NCI-H1694 (cell line): ENCODE measurements around the gene AVL9.
"Not testable (repeated sequence)": the region's sequence is repeated elsewhere in the genome, so short reads cannot be mapped to it uniquely, and the experiment has no call there.

ENCODE experiments used
- DNase-seq: peaks from one replicate; lab custom pipeline; 2025; lab: John Stamatoyannopoulos, UW

AVL9 gene

DNA sequence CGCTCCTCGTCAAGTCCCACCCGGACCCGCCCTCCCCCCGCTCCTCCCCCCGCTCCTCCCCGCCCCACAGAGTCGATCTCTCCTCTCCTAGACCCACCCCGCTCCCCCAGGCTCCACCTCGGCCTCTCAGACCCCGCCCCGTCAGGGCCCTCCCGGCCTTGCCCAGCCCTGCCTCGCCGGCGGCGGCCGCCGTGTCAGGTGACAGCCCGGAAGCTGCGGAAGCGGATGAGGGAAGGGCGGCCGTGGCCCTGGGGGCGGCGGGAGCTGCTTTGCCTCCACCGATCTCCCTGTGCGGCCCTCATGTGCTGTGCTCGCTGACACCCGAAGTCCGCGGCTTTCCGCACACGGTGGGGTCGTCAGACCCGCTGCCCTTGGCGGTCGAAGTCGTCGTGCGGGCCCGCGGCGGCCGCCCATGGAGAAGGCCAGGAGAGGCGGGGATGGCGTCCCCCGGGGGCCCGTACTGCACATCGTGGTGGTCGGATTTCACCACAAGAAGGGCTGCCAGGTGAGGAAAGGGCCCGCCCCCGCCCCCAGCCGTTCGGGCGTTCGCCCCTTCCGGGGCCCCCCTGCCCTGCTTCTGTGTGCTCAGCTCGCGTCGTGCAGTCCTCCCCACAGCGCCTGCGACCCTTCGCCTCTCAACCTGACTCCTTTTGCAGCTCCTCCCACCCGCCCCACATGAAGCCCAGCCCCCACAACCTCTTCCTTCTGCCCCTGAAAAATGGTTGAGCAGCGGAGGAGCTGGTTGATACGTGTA lies at the start of gene AVL9:
TSS of gene AVL9 (plus strand) at position 192 of the 754 bp plus-strand sequence. CDS start at position 413, 221 bp downstream.
- peak; percentile 89 for DNase-seq

DNA sequence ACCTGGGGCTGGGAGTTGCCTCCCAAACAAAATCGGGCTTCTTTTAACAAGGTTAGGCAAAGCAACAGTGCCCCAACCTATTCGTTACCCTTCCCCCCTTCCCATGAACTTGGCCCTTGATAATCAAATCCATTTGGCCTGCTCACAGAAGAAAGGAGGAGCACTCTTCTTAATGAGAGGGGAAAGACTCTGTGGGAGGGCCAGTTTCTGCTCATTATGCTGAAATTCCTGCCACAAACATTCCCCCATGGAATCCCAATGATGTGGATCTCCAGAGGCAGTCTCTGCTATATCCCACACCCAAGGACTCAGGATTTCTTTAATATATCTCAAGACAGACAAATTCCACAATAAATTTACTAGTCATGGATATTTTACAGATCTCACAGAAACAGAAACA lies 48.1 kb upstream of the AVL9 start:
- no peak for DNase-seq

DNA sequence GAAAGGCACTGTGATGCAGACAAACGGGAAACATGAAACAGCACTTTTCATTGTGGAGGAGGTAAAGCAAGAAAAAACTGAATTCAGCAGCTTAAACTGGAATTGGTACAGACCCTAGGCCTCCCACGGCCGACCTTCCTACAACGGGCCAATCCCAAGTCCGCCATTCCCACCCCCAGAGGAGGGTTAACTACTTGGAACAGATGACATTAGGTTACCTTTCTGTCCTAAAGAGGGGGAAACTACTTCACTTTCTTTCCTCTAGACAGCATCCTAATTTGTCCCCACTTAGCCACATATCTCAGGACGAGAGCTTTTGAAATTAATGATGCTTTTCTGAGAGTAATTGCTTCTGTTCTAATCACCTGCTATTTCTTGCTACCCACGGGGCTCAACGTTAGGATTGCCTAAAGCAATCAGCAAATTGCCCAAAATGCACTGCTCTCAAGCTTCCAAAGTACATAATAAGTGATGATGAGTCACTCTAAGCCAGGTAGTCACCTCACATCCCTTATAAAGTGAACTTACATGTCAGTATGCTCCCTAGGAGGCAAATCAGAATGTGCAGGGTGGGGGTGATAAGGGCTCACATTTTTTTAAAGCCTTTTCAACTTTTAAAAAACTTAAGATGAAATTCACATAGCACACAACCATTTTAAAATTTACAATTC lies 41.8 kb upstream of the AVL9 start:
- DNase-seq = no peak

DNA sequence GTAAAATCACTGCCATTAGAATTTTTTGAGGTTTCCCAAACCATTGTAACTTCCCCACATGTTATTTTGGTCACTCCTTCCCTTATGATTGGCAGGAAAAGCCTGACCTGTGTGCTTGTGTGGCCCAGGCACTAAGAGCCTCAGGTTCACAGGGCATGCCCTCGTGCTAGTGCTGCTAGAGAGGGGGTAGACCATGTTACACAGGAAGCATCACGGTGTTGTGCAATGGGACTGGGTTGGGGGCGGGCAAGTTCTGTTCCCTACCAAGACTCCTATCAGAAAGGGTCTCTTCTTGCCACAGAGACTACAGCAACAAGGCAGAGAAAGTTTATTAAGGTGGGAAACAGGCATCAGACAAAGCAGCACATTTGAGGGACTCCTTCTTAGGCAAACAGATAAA lies 37.3 kb upstream of the AVL9 start:
- DNase-seq = no peak

DNA sequence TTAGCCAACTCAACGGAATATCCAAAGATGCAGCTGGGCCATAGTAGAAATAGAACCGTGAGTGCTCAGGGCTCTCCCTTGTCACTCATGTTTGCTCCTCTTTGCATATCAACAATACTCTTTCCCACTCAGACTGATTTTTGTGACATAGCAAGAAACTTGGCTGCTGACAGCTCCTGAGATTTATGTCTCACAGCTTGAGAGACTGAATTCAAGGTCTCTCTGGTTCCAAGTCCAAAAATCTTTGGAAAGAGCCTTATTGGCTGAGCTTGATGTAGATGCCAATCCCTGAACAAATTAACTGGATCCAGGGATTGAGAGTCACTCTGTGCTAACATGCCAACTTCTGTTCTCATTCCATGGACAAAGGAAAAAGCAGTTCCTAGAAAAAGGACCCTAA lies 35.5 kb upstream of the AVL9 start:
- no peak for DNase-seq

DNA sequence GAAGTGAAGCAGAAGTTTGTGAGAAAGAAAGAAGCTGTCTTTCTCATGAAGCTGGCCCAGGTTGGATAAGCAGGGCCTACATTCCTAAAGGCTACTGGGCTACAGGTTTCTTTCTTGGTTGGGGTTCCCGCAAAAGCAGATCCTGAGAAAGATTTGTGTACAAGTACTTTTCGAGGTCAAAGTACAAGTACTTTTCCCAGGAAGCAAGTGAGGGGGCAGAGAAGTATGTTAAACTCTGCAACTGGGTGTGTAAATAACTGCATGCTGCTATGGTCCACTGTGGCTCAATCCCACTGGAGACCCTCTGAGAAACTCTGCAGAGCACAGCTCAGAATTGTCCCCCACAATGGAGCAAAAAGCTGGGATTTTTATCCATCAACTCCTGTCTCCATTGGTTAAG lies 33.8 kb upstream of the AVL9 start:
- DNase-seq = no peak

DNA sequence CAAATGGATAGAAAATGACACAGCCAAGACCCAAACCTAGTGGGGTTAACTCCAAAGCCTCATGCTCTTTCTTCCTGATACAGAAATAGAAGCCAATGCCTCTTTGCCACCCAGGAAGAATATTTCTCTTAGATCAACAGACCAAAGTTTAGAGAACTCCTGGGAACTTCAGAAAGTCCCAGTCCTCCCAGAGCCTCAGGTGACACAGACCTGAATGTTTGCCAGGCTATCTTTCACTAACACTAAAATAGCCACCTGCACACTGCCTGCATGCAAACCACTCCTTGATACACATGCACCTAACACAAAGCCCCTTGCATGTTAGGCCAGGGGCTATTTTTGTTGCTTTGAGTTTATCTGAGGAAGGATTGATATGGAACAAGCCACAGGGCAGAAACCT lies 32.8 kb upstream of the AVL9 start:
- no peak for DNase-seq

DNA sequence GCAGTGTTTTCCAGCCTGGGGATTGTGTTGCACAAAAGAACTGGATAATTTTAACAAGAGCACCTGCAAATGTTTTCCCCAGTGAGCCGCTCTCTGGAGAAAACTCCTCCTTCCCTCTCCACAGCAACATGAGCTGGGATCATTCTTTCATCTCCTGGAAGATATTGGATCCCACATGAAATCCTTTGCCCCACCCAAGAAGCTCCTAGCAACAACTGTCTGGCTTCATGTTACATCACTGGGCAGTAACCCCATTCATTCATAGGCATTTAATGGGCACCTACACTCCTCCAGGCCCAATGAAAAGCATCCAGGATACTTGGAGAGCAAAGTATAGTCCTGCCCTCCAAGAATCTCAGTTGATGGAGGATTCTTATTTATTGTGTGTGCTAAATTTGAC lies 32.3 kb upstream of the AVL9 start:
- no peak for DNase-seq

DNA sequence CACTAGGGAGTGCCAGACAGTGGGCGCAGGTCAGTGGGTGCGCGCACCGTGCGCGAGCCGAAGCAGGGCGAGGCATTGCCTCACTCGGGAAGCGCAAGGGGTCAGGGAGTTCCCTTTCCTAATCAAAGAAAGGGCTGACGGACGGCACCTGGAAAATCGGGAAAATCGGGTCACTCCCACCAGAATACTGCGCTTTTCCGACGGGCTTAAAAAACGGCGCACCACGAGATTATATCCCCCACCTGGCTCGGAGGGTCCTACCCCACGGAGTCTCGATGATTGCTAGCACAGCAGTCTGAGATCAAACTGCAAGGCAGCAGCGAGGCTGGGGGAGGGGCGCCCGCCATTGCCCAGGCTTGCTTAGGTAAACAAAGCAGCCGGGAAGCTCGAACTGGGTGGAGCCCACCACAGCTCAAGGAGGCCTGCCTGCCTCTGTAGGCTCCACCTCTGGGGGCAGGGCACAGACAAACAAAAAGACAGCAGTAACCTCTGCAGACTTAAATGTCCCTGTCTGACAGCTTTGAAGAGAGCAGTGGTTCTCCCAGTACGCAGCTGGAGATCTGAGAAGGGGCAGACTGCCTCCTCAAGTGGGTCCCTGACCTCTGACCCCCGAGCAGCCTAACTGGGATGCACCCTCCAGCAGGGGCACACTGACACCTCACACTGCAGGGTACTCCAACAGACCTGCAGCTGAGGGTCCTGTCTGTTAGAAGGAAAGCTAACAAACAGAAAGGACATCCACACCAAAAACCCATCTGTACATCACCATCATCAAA lies 30.5 kb upstream of the AVL9 start:
- DNase-seq = not testable (repeated sequence)

DNA sequence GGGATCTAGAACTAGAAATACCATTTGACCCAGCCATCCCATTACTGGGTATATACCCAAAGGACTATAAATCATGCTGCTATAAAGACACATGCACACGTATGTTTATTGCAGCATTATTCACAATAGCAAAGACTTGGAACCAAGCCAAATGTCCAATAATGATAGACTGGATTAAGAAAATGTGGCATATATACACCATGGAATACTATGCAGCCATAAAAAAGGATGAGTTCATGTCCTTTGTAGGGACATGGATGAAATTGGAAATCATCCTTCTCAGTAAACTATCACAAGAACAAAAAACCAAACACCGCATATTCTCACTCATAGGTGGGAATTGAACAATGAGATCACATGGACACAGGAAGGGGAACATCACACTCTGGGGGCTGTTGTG lies 25.3 kb upstream of the AVL9 start:
- DNase-seq = not testable (repeated sequence)

DNA sequence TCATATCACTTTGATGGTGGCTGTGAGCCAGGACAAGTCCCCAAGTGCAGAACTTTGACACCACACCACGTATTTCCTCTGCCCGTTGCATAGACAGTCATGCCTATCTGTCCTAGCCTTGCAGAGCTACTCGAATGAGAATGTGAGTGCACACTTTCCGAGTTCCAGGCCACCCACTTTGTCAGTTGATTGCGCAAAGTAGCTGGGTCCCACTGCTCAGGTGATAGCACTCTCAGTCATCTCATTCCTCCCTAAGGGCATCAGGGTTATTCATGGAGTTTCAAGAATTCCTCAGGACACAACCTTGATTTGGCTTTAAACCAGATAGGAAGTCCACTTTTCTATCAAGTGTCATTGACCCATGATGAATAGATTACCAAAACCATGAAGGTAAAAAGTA lies 24.4 kb upstream of the AVL9 start:
- DNase-seq = no peak

DNA sequence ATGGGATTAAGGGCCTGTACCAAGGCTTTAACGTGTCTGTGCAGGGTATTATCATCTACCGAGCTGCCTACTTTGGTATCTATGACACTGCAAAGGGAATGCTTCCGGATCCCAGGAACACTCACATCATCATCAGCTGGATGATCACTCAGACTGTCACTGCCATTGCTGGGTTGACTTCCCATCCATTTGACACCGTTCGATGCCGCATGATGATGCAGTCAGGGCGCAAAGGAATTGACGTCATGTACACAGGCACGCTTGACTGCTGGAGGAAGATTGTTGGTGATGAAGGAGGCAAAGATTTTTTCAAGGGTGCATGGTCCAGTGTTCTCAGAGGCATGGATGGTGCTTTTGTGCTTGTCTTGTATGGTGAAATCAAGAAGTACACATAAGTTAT lies 23.3 kb upstream of the AVL9 start:
- DNase-seq = no peak

DNA sequence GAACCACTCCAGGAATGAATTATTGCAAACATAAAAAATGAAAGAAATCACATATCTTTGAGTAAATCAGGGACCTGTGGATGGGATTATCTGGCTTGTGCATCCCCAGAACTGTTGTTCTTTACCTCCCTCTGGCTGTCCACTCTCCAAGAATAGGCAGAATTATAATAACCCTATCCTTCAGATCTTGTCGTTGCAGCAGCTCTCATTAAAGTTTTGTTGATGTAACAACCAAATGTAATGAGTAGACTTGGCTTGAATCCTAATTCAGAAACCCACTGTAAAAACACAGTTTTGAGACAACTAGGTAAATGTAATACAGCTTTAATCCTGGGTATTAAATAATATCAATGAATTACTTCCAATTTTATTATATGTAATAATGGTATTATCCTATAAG lies 21.3 kb upstream of the AVL9 start:
- DNase-seq = no peak

DNA sequence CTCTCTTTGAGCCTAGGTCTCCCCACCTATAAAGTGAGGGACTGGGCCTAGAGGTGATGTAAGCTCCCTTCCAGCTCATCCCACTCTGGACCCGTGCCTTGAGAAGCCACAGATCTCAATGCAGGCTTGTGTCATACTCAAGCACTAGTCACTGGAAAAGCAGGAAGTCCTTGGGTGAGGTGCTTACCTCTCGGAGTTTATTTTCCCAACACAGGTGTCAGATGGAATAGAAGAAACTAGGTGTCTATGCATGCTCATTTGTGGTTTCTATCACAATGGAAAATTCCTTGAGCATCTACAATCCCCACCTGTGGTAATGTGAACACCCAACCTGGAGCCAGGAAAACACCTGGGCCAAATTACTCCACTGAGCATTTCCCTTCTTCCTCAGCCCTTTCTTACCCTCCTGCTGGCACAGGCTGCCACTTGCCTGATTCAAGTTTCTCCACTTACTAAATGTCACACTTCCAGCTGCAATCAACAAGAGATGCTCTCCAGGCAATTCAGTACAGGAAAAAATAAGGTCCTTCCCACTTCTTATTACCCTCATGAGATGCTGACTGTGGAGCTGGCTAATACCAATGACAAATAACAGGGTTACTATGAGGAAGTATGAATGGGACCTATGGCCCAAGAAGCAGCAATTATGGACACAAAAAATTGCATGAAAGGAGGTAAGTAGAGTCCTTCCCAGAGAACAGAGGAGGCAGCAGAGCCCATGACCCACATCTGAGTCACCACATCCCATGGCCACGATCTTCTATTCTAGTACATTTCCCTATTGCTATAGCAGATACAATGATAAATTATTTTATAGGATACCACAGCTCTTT lies 18.3 kb upstream of the AVL9 start:
- DNase-seq = no peak

DNA sequence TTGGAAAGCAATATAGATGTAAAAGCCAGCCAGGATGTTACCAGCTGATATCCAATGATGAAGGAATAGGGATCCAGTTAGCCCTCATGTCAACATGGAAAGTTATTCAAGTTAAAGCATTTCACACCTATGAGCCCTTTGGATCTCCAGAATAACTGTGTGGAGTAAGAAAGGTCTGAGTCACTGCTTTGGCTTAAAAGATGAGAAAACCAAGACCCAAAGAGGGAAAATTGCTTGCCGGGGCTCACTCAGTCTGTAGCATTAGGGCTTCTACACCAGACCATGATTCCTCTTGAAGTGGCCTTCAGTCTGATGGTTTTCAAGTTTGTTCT lies 17.7 kb upstream of the AVL9 start:
- DNase-seq = no peak

DNA sequence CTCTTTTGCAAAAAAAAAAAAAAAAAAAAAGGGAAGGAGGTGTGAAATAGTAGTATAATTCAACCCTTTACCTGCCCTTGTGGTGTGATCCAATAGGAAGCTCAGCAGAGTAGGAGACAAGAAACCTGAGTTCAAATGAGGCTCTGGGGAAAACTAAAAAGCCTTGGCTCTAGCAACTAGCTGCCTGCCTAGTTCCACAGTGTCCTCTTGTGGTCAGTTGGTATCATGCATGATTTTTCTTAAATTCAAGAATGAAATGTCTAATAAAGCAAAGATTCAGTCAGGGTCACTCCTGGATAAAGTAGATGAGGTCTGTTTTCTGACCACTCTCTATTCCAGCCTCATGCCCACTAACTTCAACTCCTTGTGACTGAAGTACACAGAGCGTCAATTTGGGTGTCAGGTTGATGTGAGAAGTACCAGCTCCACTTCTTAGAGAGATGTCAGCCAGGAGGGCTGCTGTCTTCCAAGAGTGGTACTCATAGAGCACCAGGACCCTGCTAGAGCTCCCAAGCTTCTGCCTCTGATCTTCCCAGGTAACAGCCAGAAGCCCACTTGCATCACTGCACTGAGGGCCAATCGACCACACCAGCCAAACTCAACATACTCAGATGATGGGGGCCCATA lies 15.6 kb upstream of the AVL9 start:
- DNase-seq = peak; percentile 65

DNA sequence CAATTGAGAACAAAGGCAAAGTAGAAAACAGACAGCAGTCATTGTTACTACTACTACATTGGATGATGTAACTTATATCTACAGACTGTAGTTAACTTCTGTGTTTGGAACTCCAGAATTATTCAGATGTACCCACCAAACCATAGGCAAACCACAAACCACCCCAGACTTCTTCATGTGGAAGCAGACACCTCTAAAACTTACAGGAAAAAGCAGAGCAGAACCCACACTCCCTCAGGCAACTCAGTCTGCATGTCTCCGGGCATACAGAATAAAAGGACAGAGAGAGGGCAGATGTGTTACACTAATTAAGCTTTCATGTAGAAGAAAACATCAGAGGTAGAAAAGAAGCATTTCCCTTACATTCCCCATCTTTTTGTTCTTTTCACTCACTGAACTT lies 14.1 kb upstream of the AVL9 start:
- DNase-seq = no peak

DNA sequence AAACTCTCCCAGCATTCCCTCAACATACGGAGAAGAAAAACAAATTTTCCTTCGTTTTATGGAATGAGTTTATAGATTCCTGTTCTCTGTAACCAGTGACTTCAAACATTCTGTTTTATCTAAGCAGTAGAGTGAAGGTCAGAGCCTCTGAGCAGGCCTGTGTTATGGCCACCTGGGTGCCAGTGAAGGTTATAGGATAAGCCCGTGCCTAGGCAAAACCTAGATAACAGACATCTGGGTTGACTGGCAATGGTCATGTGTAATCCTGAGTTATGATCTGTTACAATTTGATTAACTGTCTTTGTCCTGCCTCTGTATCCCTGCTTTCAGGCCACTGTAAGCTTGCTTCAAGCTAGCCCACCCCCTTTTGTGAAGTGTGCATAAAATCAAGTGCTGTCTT lies 13.4 kb upstream of the AVL9 start:
- no peak for DNase-seq

DNA sequence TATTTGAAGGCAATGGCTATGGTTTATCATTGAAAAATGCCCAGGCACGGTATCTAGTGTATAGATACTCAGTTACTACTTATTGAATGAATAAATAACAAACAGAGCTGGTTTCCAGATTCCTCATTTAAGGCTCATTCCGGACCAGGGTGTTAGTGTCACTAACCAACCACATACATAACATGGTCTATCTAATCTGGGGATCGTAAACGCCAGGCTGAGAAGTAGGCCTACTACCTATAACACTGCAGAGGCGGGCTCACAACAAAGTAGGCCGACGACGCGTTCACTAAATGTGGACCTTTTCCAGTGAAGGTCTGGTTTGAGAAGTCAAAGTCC lies 5.5 kb upstream of the AVL9 start:
- no peak for DNase-seq

DNA sequence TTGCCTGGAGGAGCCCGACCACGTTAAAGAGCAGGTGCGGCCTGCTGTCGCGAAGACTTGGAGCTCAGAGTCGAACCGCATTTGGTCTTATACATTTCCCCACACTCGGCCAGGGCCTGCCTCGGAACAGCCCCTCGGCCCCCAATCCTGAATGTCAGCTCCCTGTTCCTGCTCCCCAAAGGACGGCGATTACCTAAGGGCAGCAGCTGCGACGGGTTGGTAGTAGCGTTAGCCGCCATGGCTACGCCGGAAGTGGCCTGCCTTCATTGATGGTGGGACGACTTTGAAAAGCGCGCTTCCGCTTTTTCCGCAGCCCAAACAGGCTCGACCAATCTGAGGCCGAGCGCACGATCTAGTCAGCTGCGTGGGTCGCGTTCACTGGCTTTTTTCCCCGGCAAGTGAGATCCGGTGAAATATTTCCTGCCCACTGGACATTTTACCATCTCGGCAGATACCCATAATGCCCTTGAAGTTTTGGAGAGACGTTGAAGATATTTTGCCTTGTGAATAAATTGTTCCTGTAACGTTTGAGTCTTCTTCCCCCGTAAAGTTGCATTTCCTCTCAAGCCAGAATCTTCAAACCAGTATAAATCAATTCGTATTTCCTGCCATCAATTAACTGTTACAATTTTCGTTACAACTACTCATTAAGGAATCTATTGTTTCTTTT lies 5.0 kb upstream of the AVL9 start, which contains the start of gene LSM5:
TSS of gene LSM5 (minus strand) at position 254 of the 670 bp plus-strand sequence. CDS start at position 239, 15 bp downstream.
- DNase-seq = peak; percentile 95

DNA sequence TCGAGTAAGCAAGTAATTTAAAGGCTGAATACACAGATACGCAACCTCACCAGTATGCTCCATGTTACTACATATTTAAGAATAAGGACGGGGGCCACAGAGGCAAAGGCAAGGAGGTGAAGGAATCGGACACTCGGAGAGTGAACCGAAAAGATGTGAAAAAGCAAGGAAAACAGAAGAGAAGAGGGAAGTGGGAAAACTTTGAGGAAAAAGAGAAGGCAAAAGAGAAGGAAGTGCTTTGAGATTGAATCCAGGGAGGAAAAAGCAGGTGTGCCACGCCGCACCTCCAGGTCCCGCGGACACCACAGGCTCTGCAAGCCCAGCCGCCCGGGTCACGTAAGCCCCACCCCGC lies 367 bp upstream of the AVL9 start:
- DNase-seq = no peak
